Caco-2 (cell line): ENCODE data around the gene IQCF5. TPM values are rescaled to one million over a fixed set of nuclear protein-coding genes. Genes with fewer than 3 reads are reported as not detected.

ENCODE experiments used
- Bru-seq: library from RNA; stranded (reverse); fragments of 400-500 nt; gene quantifications from one replicate; lab custom pipeline; 2021; lab: Mats Ljungman, UMichigan
- BruChase-seq, 2 experiments: library from RNA; stranded (reverse); fragments of 400-500 nt; gene quantifications; one replicate each; lab custom pipeline; 2021; lab: Mats Ljungman, UMichigan
- BruUV-seq: library from RNA; stranded (reverse); fragments of 400-500 nt; replicated peaks from 2 replicates; lab custom pipeline; 2021; lab: Mats Ljungman, UMichigan
- CTCF ChIA-PET: fragments of 300-600 bp; sonication (Branson Sonifier 250); formaldehyde crosslinking; loops from one replicate; lab custom pipeline; 2022; ENCODE audit warnings: antibody characterized with exemption; lab: Charles Lee
- POLR2A ChIA-PET: fragments of 300-600 bp; sonication (Branson Sonifier 250); formaldehyde crosslinking; loops from one replicate; lab custom pipeline; 2022; ENCODE audit warnings: antibody characterized with exemption; lab: Charles Lee
- DNase-seq, 2 experiments: peaks; one replicate each; pipeline versions ENCODE4 v3.0.0 to v3.0.0-alpha.2; 2020 to 2022
- H3K27me3 ChIP-seq: replicated peaks from 2 replicates; pipeline ENCODE4 v1.6.0; 2011; ENCODE audit warnings: low read length; ENCODE audit not compliant: control insufficient read depth, insufficient read depth
- H3K36me3 ChIP-seq: 2 replicates; pipeline ENCODE4 v1.5.1; 2011; ENCODE audit warnings: low read length; ENCODE audit not compliant: control insufficient read depth, insufficient read depth
- H3K4me1 ChIP-seq: fragments of 250-450 bp; sonication (Bioruptor Pico); 2 replicates; pipeline ENCODE4 v1.5.1; 2020; ENCODE audit warnings: mild to moderate bottlenecking
- H3K4me3 ChIP-seq: 2 replicates; pipeline ENCODE4 v1.5.1; 2011; ENCODE audit warnings: low read depth, mild to moderate bottlenecking, control low read depth, low read length
- H3K9me3 ChIP-seq: fragments of 250-450 bp; sonication (Bioruptor Pico); 2 replicates; pipeline ENCODE4 v1.5.1; 2020; ENCODE audit warnings: mild to moderate bottlenecking, moderate library complexity
- H3K27ac Mint-ChIP-seq: one replicate; pipeline ENCODE4 v1.8.0; 2022; ENCODE audit warnings: mixed read lengths; ENCODE audit not compliant: unreplicated experiment
- H3K27me3 Mint-ChIP-seq: one replicate; pipeline ENCODE4 v1.8.0; 2022; ENCODE audit warnings: mixed read lengths; ENCODE audit not compliant: insufficient read depth, unreplicated experiment
- H3K36me3 Mint-ChIP-seq: one replicate; pipeline ENCODE4 v1.8.0; 2022; ENCODE audit warnings: mild to moderate bottlenecking, mixed read lengths; ENCODE audit not compliant: insufficient read depth, unreplicated experiment
- H3K4me1 Mint-ChIP-seq: one replicate; pipeline ENCODE4 v1.8.0; 2022; ENCODE audit warnings: low read depth, mixed read lengths; ENCODE audit not compliant: unreplicated experiment
- H3K4me3 Mint-ChIP-seq: one replicate; pipeline ENCODE4 v1.8.0; 2022; ENCODE audit warnings: mild to moderate bottlenecking, moderate library complexity, mixed read lengths; ENCODE audit not compliant: unreplicated experiment
- H3K9me3 Mint-ChIP-seq: one replicate; pipeline ENCODE4 v1.8.0; 2022; ENCODE audit warnings: mixed read lengths; ENCODE audit not compliant: unreplicated experiment
- intact Hi-C: fragments of 100-400 bp; cut with micrococcal nuclease; formaldehyde crosslinking; loops from one replicate; pipeline ENCODE4 v1.10.0; 2022; ENCODE audit not compliant: unreplicated experiment
- long read RNA-seq: library from polyadenylated mRNA; stranded (forward); transcript quantifications from one replicate; pipeline ENCODE4 v2.0.0, GENCODE V29; 2022
- total RNA-seq: library from RNA; stranded (reverse); gene quantifications from 2 replicates; pipeline ENCODE4 v1.2.3, GENCODE V29; 2022
- TF ChIP-seq, protein P1 (sequence below), 2 experiments: fragments of 200-600 bp in 1 of 2; IDR thresholded peaks; 1 replicate in 1 of 2; 2 replicates in 1 of 2; pipeline versions ENCODE4 v1.5.1 to v1.8.0; 2011 to 2022; ENCODE audit warnings: antibody characterized with exemption in 1 of 2, control low read depth in 1 of 2, inconsistent platforms in 1 of 2, low read depth in 1 of 2, low read length in 1 of 2, mild to moderate bottlenecking in 1 of 2, moderate library complexity in 1 of 2; ENCODE audit not compliant: insufficient read depth in 1 of 2, severe bottlenecking in 1 of 2, unreplicated experiment in 1 of 2

The IQCF5 gene
- total RNA-seq (not detected in 2 replicates), Bru-seq, nascent RNA (not detected), BruChase-seq, experiment 1, labeled RNA remaining after a 2-hour chase (percentile 19 among the genes with signal in this experiment), BruChase-seq, experiment 2, labeled RNA remaining after a 6-hour chase (not detected)
- long read RNA-seq: 0 reads

DNA sequence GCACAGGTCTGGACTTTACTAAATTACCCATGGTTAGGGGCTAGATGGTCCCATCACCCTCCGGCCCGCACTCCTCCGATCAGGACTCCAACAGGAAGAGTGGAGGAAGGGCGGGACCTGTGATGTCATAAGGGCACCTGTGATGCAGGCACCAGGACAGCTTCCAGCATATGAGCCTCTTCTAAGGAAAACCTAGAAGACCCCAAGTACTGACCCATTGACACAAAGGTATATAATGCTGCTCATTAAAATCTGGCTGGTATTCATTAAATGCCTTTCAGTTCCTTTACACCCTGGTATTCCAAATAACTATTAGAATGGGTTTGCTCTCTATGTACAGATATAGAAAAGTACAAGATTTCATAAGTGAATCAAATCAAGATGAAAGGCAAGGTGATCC lies at the start of gene IQCF5:
IQCF5 (minus strand) TSS at position 101 of the 400 bp plus-strand sequence; CDS start at position 31, 70 bp downstream.
- CTCF ChIA-PET: interaction anchor here (0.6 kb wide), 1 partner anchor 45 kb away, joined by 4 read pairs; no protein-coding TSS in a partner anchor
- H3K4me3 Mint-ChIP-seq: no peak within 1 kb of the TSS

GRCh38 chr3:51921081-51921578 lies 45.7 kb upstream of the IQCF5 start:
- CTCF ChIA-PET: no interaction called here
- intact Hi-C loops: no loop called here
- Mint-ChIP-seq H3K9me3 (no peaks in the 10 kb centered on the region), H3K27ac (no peak overlapping the region), H3K4me1 (no peaks in the 10 kb centered on the region), H3K4me3 (no peak overlapping the region), H3K27me3 (peaks cover 21% of the 10 kb centered on the region), H3K36me3 (no peaks in the 10 kb centered on the region)
- BruUV-seq: no TSS peak
- H3K36me3 ChIP-seq: no peaks in the 10 kb centered on the region
- TF ChIP-seq, protein P1, sequence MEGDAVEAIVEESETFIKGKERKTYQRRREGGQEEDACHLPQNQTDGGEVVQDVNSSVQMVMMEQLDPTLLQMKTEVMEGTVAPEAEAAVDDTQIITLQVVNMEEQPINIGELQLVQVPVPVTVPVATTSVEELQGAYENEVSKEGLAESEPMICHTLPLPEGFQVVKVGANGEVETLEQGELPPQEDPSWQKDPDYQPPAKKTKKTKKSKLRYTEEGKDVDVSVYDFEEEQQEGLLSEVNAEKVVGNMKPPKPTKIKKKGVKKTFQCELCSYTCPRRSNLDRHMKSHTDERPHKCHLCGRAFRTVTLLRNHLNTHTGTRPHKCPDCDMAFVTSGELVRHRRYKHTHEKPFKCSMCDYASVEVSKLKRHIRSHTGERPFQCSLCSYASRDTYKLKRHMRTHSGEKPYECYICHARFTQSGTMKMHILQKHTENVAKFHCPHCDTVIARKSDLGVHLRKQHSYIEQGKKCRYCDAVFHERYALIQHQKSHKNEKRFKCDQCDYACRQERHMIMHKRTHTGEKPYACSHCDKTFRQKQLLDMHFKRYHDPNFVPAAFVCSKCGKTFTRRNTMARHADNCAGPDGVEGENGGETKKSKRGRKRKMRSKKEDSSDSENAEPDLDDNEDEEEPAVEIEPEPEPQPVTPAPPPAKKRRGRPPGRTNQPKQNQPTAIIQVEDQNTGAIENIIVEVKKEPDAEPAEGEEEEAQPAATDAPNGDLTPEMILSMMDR (IDR thresholded peaks at IDR 0.05; ENCODE audit: insufficient read depth in 1 of 2, low read depth in 1 of 2, low read length in 1 of 2, severe bottlenecking in 1 of 2, unreplicated experiment in 1 of 2): no peak
- DNase-seq: no peak
- POLR2A ChIA-PET: no interaction called here
- no peak overlapping the region for H3K4me3 ChIP-seq
- H3K9me3 ChIP-seq: no peaks in the 10 kb centered on the region; the same call in 1 of the 2 replicates
- H3K4me1 ChIP-seq: no peaks in the 10 kb centered on the region
- no peaks in the 10 kb centered on the region for H3K27me3 ChIP-seq

More for the DNA sequence above, at the start of gene IQCF5:
- no peaks in the 10 kb centered on the region for H3K36me3 Mint-ChIP-seq
- H3K9me3 ChIP-seq: 0 out of 2 replicates have a peak, but pooled peaks cover 2% of the 10 kb centered on the region
- DNase-seq: no peak
- POLR2A ChIA-PET: no interaction called here
- no peaks in the 10 kb centered on the region for H3K36me3 ChIP-seq
- intact Hi-C loops: no loop called here
- no peaks in the 10 kb centered on the region for H3K4me1 ChIP-seq
- H3K27me3 Mint-ChIP-seq: peaks cover 27% of the 10 kb centered on the region
- no TSS peak for BruUV-seq
- no peaks in the 10 kb centered on the region for H3K4me1 Mint-ChIP-seq
- no peaks in the 10 kb centered on the region for H3K27me3 ChIP-seq
- no peak within 1 kb of the TSS for H3K27ac Mint-ChIP-seq
- H3K4me3 ChIP-seq: no peak within 1 kb of the TSS
- no peaks in the 10 kb centered on the region for H3K9me3 Mint-ChIP-seq
- TF ChIP-seq, protein P1 (IDR thresholded peaks at IDR 0.05; ENCODE audit: insufficient read depth in 1 of 2, low read depth in 1 of 2, low read length in 1 of 2, severe bottlenecking in 1 of 2, unreplicated experiment in 1 of 2): no peak

- H3K4me3 ChIP-seq: no peak overlapping the region
- POLR2A ChIA-PET: no interaction called here
- H3K36me3 Mint-ChIP-seq: no peaks in the 10 kb centered on the region
- no peak overlapping the region for H3K27ac Mint-ChIP-seq
- no peak for DNase-seq
- no peaks in the 10 kb centered on the region for H3K36me3 ChIP-seq
- no peaks in the 10 kb centered on the region for H3K4me1 Mint-ChIP-seq
- intact Hi-C loops: no loop called here
- no peaks in the 10 kb centered on the region for H3K27me3 ChIP-seq
- no peaks in the 10 kb centered on the region; the same call in 1 of the 2 replicates for H3K9me3 ChIP-seq
- BruUV-seq: no TSS peak
- no peak overlapping the region for H3K4me3 Mint-ChIP-seq
- CTCF ChIA-PET: no interaction called here
- TF ChIP-seq, protein P1 (IDR thresholded peaks at IDR 0.05; ENCODE audit: insufficient read depth in 1 of 2, low read depth in 1 of 2, low read length in 1 of 2, severe bottlenecking in 1 of 2, unreplicated experiment in 1 of 2): no peak
- H3K27me3 Mint-ChIP-seq: peaks cover 13% of the 10 kb centered on the region
- no peaks in the 10 kb centered on the region for H3K9me3 Mint-ChIP-seq
- no peaks in the 10 kb centered on the region for H3K4me1 ChIP-seq
These were observed 41.0 kb upstream of the IQCF5 start for GRCh38 chr3:51916418-51916817.
